RPMI8226 (cell line): ENCODE data around the gene PDK4.
"Not testable (repeated sequence)": the region's sequence is repeated elsewhere in the genome, so short reads cannot be mapped to it uniquely, and the experiment has no call there.

Experiments
- DNase-seq: peaks from one replicate; pipeline ENCODE4 v3.0.0-alpha.2; 2015

The PDK4 gene

DNA sequence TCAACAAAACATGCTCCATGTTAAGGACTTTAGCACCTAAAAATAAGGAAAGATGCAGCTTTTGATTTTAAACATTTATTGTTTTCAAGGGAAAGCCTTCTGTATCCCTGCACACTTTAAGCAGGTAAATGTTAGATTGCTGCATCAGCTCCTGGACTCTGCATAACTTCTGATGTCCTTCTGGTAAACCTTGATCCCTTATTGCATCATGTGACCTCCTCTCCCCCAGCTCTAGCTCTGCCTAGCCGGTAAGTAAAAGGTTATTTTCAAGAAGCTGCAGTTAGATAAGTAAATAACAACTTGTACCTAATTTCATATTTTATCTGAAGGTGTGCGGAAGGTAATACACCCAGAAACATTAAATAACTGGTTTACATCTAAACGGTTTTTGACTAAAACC lies 37.5 kb downstream of the PDK4 start:
- no peak for DNase-seq

- DNase-seq, result no peak
Measured at GRCh38 chr7:95556777-95557176, 39.5 kb downstream of the PDK4 start.

DNA sequence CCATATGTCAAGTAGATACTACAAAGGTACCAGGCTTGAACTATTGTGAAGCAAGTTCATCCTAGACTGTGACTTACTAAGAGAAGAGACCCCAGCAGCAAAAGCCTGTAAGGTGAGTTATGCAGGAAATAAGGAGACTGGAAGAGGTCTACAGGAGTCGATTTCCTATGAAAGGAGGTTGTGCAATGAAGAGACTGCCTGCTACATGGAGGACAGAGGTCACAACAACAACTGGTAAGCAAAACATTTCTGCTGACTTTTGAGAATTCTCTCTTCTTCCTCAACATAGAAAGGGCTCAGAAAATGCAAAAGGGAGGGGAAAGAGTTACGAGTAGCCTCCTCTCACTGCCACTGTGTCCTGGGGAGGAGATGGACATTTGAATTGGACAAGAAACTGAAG lies 42.4 kb downstream of the PDK4 start:
- peak; percentile 36 for DNase-seq

- not testable (repeated sequence) for DNase-seq
Measured at GRCh38 chr7:95552010-95552926, 44.0 kb downstream of the PDK4 start.

DNA sequence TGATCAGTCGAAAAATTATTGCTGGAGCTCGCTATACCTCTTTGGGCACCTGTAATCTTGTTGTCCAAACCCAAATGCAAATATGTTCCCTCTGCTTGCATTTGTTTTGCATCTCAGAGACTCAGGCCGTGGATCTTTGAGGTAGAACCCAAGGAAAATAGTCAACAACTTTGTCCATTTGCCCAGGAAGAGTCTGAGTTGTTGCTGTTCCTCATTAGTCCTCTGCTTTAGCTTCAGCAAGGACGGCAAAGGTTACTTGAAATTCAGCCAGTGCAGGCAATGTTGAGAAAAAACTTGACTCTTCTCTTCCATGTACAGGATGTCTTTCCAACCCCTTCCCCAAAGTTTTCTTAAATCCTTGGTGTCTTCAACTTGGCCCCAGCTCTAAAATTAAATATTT lies 45.8 kb downstream of the PDK4 start:
- DNase-seq, result no peak

GRCh38 chr7:95549818-95550529 lies 46.3 kb downstream of the PDK4 start:
- peak; percentile 78 for DNase-seq

- no peak for DNase-seq
Measured at GRCh38 chr7:95547361-95548348, 48.7 kb downstream of the PDK4 start.

GRCh38 chr7:95546647-95547046 lies 49.7 kb downstream of the PDK4 start:
- DNase-seq, result no peak

DNA sequence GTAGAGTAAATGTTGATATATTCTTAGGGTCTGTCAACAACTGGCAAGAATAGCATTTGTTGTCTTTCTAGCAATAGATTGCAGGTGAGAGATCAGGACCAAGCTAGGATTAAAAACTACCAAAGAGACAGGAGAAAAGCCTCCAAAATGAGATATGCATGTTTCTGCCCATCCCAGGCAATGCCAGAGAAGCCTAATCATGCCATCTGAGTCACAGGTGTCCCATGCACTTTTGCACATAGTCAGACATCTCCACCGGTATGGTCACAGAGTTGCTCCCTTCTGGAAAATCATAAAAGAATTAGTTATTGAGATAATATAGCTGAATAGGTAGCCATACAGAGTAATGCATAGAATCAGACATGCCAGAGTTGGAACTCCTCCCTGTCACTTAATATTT lies 50.6 kb downstream of the PDK4 start:
- no peak for DNase-seq

DNA sequence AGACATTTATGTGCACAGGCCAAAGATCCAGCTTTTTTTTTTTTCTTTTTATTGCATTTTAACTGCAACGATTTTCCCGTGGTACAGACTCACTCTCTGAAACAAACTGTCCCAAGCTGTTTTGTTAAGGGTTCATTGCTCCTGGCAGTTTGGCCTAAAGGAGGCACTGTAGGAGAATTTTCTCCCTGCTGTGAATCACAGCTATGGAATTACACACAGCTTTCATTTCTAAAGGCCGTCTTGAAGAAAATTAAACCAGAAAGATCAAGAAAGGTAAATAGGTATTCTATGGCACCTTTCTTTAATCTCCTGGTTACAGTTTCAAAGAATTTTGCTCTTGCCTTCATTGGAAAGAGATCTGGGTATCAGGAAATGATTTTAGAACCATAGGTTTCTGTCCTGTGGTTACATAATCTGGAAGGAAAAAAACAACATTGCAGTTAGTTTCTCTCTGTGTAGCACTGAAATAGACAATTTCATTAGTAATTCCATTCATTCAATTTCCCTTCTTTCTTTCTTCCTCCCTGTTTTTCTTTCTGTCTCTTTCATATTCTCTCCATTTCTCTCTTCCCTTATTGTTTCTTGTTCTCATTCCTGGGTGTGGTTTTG lies 51.2 kb downstream of the PDK4 start:
- DNase-seq, result peak; percentile 67

GRCh38 chr7:95544171-95544570 lies 52.1 kb downstream of the PDK4 start:
- DNase-seq, result no peak

- DNase-seq, result no peak
Measured at GRCh38 chr7:95543312-95543711, 53.0 kb downstream of the PDK4 start.

DNA sequence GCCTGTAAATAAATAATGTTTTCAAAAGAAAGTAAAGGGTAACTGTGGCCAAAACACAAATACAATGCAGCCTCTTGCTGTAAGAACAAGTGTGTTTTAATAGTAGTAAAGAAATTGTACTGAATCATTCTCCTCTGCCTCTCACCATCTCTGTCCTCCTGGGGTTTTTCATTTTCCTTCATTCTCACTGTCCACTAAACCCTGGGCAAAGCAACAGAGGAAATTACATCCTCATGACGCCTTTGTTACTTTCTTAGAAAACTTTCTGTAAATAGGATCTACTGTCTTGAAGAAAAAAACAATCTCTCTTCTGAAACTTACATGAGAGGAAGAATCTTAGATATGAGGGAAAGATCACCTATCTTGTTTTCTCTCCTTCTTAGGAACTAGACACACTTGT lies 56.0 kb downstream of the PDK4 start:
- no peak for DNase-seq

- DNase-seq, result no peak
Measured at GRCh38 chr7:95539426-95539825, 56.9 kb downstream of the PDK4 start.

DNA sequence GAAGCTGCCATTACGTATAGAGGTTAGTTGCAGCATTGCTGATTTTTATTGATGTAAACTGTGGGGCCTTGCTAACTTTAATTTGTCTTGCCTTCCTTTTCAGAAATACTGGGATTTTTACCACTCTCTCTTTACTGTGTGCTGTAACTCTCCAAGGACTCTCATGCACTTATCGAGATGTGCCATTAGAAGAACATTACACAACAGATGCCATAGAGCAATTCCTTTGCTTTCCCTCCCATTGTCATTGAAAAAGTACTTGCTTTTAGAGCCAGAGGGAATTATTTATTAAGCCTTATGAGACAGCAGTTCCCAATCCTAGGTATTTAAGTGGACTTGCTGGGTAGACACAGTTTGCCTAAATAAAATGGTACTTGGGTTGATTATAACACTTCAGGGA lies 58.8 kb downstream of the PDK4 start:
- DNase-seq, result no peak

DNA sequence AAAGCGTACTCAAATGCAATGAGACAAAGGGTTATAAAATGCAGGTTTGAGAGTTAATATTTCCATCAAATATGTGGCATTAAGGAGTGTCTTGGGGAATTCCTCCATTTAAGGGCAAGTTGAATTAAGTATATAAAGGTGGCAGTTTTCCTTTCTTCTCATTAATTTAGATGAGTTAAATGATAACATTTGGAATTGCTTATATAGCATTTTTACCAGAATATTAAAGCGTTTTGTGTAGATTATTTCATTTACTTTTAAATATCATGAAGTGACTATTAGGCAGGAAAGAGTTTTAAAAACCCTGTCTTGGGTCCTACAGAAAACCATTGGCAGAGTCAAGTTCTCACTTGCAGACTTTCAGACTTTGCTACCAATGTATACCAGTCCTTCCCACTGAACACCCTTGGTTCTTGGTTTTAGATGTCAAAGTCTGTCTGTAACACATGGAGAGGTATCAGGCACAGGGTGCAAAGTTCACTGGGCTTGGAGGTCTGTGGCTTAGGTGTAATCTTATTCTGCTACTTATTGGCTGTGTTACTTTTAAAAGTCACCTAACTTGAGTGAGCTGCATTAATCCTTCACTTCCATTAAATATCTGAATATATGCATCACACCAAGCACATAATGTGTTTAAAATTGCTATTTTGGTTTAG lies 59.5 kb downstream of the PDK4 start:
- DNase-seq, result no peak

DNA sequence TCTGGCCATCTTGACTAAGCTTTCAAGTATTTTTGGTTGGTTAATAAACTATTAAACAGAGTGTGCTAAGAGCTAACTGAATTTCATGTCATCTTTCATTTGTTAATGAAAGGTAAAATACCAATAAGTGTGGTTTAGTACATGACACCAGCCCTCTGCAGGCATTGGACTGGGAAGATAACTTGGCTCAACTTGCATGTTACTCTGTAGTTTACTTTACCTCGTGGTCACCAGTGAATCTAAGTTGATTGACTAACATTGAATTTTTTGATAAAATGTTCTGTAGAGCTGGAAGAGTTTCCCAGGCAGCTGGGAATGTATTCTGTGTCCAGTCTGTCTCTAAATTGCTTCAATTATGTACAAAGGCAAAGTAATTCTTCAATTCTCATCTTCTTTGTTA lies 60.7 kb downstream of the PDK4 start:
- DNase-seq, result no peak

DNA sequence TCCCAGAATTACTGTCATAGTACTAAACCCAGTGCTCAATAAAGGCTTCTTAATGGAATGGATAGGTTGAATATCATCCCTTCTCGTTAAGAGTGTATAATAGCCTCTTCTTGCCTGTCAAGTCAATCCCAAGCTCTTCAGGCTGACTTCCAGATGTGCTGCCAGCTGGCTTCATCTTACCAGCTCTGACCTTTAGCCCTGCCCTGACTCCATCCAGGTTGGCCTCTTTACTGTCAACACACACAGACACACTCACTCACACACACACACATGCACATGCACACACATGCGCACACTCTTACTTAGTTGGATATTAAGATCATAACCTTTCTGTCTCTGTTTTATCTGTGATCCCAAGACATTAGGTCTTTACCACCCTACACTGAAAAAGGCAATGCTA lies 61.5 kb downstream of the PDK4 start:
- DNase-seq, result no peak
